ENCODE results near the gene PRKAG2.

The PRKAG2 gene

GRCh38 chr7:151684408-151685175 lies 192.3 kb downstream of the PRKAG2 start:
- DNase-seq: no peak

GRCh38 chr7:151683615-151684407 lies 193.1 kb downstream of the PRKAG2 start:
- DNase-seq: no peak

- DNase-seq: no peak
These were observed 193.9 kb downstream of the PRKAG2 start for GRCh38 chr7:151682831-151683614.

GRCh38 chr7:151681726-151682125 lies 195.2 kb downstream of the PRKAG2 start:
- DNase-seq: no peak

DNA sequence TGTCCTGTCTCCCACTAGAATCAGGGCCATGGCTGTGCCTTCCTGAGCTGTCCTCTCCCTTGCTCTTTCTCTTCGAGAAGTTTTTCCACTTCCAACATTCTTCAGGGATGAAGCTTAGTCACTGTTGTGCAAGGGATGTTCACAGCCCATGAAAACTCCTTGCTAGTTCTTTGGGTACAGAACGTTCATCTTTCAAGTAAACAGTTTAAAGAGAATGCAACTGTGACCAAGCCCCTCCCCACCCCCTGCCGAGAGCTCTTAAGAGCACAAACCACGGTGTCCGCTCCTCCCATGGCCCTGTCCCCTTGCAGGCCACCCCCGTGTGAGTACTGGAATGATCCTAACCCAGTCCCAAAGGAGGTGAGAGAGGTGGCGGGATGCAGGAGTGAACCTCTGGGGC lies 196.1 kb downstream of the PRKAG2 start:
- DNase-seq: no peak

- DNase-seq: no peak
These were observed 196.9 kb downstream of the PRKAG2 start for GRCh38 chr7:151679881-151680612.

DNA sequence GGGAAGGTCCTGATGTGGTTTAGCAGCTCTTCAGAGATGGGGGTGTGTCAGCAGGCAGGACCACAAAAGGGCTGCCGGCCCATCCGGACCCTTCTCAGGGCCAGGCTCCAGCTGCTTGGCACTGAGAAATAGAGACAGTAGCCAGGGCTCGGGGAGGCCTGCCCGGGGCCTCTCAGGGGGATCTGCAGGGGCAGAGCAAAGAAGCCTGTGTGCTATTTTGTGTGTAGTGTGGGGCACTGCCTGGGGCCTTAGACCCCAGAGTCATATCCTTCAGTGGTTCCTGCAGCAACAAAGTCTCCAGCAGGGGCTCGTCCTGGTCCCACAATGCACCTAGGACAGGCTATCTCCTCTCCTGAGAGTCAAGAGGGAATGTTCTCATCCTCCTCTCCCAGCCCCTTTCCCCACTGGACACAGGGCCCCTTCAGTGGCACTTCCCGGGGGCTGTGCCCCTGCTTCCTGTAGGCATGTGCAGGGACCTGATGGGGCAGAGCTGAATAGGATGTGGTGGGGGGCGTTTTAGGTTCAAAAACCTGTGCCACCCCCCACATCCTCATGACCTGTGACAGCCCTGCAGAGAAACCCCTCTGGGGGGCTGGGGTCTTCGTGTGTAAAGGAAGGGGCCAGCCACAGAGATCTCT lies 197.7 kb downstream of the PRKAG2 start:
- DNase-seq: no peak

- DNase-seq: no peak
These were observed 198.7 kb downstream of the PRKAG2 start for GRCh38 chr7:151678227-151678604.

GRCh38 chr7:151677581-151678226 lies 199.2 kb downstream of the PRKAG2 start:
- no peak for DNase-seq

DNA sequence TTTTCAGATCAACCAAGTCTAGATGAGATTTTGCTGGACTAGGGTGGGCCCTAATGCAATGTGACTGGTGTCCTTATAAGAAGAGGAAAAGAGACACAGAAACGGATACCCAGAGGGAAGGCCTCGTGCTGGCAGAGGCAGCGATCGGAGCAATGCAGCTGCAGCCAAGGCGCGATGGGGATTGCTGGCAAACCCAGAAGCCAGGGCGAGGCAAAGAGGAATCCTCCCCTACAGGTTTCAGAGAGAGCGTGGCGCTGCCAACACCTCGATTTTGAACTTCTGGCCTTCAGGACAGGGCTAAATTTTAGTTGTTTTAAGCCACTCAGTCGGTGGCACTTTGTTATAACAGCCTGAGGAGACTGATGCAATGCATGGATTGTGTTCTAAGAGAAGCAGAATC lies 200.2 kb downstream of the PRKAG2 start:
- DNase-seq: no peak

- no peak for DNase-seq
These were observed 201.6 kb downstream of the PRKAG2 start for GRCh38 chr7:151675196-151675920.

GRCh38 chr7:151674161-151674920 lies 202.6 kb downstream of the PRKAG2 start:
- no peak for DNase-seq

GRCh38 chr7:151673216-151673615 lies 203.7 kb downstream of the PRKAG2 start:
- DNase-seq: no peak

DNA sequence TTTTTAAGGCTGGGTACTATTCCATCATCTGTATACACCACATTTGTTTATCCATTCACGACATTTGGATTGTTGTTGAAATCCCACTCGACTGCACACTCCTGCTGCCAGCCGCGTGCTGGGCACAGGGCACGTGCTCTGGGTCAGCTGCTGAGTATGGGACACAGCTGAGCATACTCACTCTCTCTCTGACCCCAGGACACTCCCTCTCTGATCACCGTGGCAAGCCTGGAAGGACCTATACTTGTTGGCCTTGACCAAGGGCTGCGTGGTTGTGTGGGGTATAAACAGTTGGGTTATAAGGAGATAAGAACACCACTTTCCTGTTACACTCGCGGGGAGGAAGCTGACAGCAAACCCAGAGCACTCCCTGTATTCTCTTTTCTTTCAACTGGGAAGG lies 204.2 kb downstream of the PRKAG2 start:
- DNase-seq: no peak

DNA sequence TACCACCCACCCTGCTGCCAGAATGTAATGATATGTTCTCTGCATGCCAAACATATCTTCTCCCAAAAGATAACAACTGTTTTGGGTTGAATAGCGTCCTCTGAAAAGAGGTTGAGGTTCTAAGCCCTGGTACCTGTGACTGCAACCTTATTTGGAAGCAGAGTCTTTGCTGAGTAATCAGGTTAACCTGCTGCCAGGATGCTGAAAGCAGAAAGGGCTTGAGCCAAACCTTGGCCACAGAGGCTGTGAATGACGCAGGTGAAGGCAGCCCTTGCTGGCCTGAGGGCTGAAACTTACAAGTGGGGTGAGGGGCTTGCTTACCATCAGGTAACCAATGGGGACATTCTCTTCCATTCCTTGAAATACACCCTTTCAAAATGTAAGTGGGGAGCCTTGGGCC lies 205.4 kb downstream of the PRKAG2 start:
- DNase-seq: no peak

GRCh38 chr7:151669762-151670161 lies 207.2 kb downstream of the PRKAG2 start:
- DNase-seq: no peak

DNA sequence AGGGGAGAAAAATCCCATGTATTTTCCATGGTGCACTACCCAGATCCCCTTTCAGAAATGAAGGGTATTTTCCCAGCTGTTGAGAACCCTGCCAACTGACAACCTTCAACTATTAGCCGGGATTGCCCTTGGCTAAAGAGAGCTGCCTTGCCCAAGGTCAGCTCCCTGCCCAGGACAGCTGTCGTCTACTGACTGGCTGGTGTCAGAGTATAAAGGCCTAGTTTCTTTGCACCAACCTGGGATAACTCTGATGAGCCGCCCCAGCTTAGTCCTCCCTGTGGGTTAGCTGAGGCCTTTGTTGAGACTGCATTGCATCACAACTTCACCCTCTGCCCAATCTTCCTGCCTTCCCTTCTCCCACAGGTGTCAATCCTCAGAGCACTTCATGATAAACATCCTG lies 210.0 kb downstream of the PRKAG2 start:
- DNase-seq: no peak

- DNase-seq: no peak
These were observed 211.5 kb downstream of the PRKAG2 start for GRCh38 chr7:151665368-151665767.

GRCh38 chr7:151664268-151664667 lies 212.6 kb downstream of the PRKAG2 start:
- no peak for DNase-seq

- DNase-seq: no peak
These were observed 213.4 kb downstream of the PRKAG2 start for GRCh38 chr7:151663382-151664100.

Data from stimulated activated CD4-positive, alpha-beta T cell treated with anti-CD3 and anti-CD28 coated beads, Interleukin-4, amount 100 ng/mL, for 24 hours (primary cell).